Transverse colon (tissue), 4 donors: Measurements from ENCODE around the gene JUND. TPM values are rescaled to one million over a fixed set of nuclear protein-coding genes. Genes with fewer than 3 reads are reported as not detected.
A peak's percentile ranks its signal among the peaks of the same experiment; 100 is the strongest.

Experiments
- DNase-seq: peaks from one replicate; pipeline ENCODE4 v3.0.0-alpha.2; 2019
- H3K27ac ChIP-seq, 4 donors: fragments of 200-600 bp; sonication (generic); 2 replicates each; pipeline ENCODE4 v1.5.1; 2016 to 2018; ENCODE audit warnings: inconsistent platforms in 4 of 4
- H3K27me3 ChIP-seq: fragments of 200-600 bp; sonication (generic); 2 replicates; pipeline ENCODE4 v1.5.1; 2017; ENCODE audit warnings: inconsistent platforms
- H3K36me3 ChIP-seq, 4 donors: fragments of 200-600 bp; sonication (generic); 2 replicates each; pipeline ENCODE4 v1.5.1; 2017 to 2019; ENCODE audit warnings: inconsistent platforms in 4 of 4
- H3K4me1 ChIP-seq, 4 donors: fragments of 200-600 bp; sonication (generic); 2 replicates each; pipeline ENCODE4 v1.5.1; 2017 to 2020; ENCODE audit warnings: inconsistent platforms in 4 of 4
- H3K4me3 ChIP-seq, 4 donors: fragments of 200-600 bp; sonication (generic); 1 replicate in 1 of 4; 2 replicates in 3 of 4; pipeline versions ENCODE4 v1.5.1 to v1.6.1; 2017 to 2019; ENCODE audit warnings: inconsistent platforms in 4 of 4
- H3K9me3 ChIP-seq, 2 donors: fragments of 200-600 bp; sonication (generic); 2 replicates each; pipeline ENCODE4 v1.5.1; 2017 to 2019; ENCODE audit warnings: inconsistent platforms in 2 of 2
- EP300 ChIP-seq: sonication (generic); formaldehyde crosslinking; IDR thresholded peaks from one replicate; pipeline ENCODE4 v1.6.1; 2017; ENCODE audit warnings: antibody characterized with exemption, low read depth
- POLR2A ChIP-seq: fragments of 450-650 bp; IDR thresholded peaks from one replicate; pipeline ENCODE4 v1.6.1; 2016; ENCODE audit warnings: antibody characterized with exemption, mild to moderate bottlenecking, moderate library complexity
- POLR2AphosphoS5 ChIP-seq, 3 donors: sonication (generic); formaldehyde crosslinking; IDR thresholded peaks; one replicate each; pipeline ENCODE4 v1.6.1; 2016; ENCODE audit warnings: antibody characterized with exemption in 3 of 3
- WGBS, 2 donors: methylation state at CpG; one replicate each; pipeline ENCODE4 v1.1.5; 2018; ENCODE audit warnings: low coverage in 1 of 2; 5-methylcytosine and 5-hydroxymethylcytosine counted together
- in situ Hi-C, 4 donors: fragments of 200-750 bp; cut with MboI; loops; one replicate each; pipeline versions ENCODE4 v1.15.0 to v1.15.1; 2017; ENCODE audit warnings: low sequenced_read_pairs in 3 of 4, low pct_ligation_motif_present in 1 of 4, low pct_unique_long_range_greater_than_20kb in 1 of 4
- intact Hi-C: fragments of 100-400 bp; cut with DNase I; formaldehyde crosslinking; loops from one replicate; pipeline ENCODE4 v1.15.1; 2023; ENCODE audit warnings: low total_unique reads
- total RNA-seq, 4 donors: library from RNA; depleted of rRNA; stranded (reverse); fragments of >200 nt; gene quantifications; one replicate each; pipeline ENCODE4 v1.1.0, GENCODE V29; 2016
- TF ChIP-seq, protein P1 (sequence below), 5 experiments: fragments of 200-600 bp in 3 of 5; fragments of 450-650 bp in 2 of 5; sonication (generic) in 3 of 5; IDR thresholded peaks; 1 replicate in 2 of 5; 2 replicates in 3 of 5; pipeline ENCODE4 v1.5.1; 2016 to 2017; ENCODE audit warnings: antibody characterized with exemption in 5 of 5, inconsistent platforms in 3 of 5, mild to moderate bottlenecking in 2 of 5, moderate library complexity in 1 of 5

Gene JUND
- total RNA-seq, 4 donors from 2014 or later, result 714 to 2,423 (median 1,288) TPM

GRCh38 chr19:18293642-18294466 lies 12.4 kb upstream of the JUND start:
- intact Hi-C loops, result no loop called here
- peak overlapping the region in 1 of 4 donors; percentile 79 for H3K4me3 ChIP-seq
- DNase-seq, result no peak
- peaks cover 10 to 39% (median 30%) of the 10 kb centered on the region in 4 donors for H3K4me1 ChIP-seq
- in situ Hi-C loops, result no loop called here
- no peaks in the 10 kb centered on the region for H3K9me3 ChIP-seq
- 75% methylated on average over 18 of the region's 18 CpGs; no CpG with 5 or more reads in 1 of the 2 donors for WGBS, 2 donors
- TF ChIP-seq POLR2AphosphoS5 (IDR thresholded peaks at IDR 0.05), result no peak
- no peak for TF ChIP-seq EP300
- TF ChIP-seq, protein P1, sequence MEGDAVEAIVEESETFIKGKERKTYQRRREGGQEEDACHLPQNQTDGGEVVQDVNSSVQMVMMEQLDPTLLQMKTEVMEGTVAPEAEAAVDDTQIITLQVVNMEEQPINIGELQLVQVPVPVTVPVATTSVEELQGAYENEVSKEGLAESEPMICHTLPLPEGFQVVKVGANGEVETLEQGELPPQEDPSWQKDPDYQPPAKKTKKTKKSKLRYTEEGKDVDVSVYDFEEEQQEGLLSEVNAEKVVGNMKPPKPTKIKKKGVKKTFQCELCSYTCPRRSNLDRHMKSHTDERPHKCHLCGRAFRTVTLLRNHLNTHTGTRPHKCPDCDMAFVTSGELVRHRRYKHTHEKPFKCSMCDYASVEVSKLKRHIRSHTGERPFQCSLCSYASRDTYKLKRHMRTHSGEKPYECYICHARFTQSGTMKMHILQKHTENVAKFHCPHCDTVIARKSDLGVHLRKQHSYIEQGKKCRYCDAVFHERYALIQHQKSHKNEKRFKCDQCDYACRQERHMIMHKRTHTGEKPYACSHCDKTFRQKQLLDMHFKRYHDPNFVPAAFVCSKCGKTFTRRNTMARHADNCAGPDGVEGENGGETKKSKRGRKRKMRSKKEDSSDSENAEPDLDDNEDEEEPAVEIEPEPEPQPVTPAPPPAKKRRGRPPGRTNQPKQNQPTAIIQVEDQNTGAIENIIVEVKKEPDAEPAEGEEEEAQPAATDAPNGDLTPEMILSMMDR (IDR thresholded peaks at IDR 0.05), result no peak
- TF ChIP-seq POLR2A, result no peak
- H3K27ac ChIP-seq, result peak overlapping the region; percentile 95 to 99 (median 96)
- no peaks in the 10 kb centered on the region for H3K36me3 ChIP-seq
- H3K27me3 ChIP-seq, result no peaks in the 10 kb centered on the region

GRCh38 chr19:18292810-18293641 lies 11.6 kb upstream of the JUND start:
- WGBS, 2 donors, result 11 to 15% methylated on average over 15 to 29 of the region's 31 CpGs
- Histone ChIP-seq H3K4me1 (peaks cover 10 to 39% (median 30%) of the 10 kb centered on the region in 4 donors), H3K27ac (peak overlapping the region; percentile 95 to 99 (median 96)), H3K36me3 (no peaks in the 10 kb centered on the region), H3K27me3 (no peaks in the 10 kb centered on the region), H3K4me3 (peak overlapping the region; percentile 40 to 79 (median 54)), H3K9me3 (no peaks in the 10 kb centered on the region)
- DNase-seq, result peak; percentile 79
- in situ Hi-C loops, result no loop called here
- peak in 1 of 3 donors; percentile 65 for TF ChIP-seq POLR2AphosphoS5 (IDR thresholded peaks at IDR 0.05)
- TF ChIP-seq POLR2A, result no peak
- intact Hi-C loops, result no loop called here

DNA sequence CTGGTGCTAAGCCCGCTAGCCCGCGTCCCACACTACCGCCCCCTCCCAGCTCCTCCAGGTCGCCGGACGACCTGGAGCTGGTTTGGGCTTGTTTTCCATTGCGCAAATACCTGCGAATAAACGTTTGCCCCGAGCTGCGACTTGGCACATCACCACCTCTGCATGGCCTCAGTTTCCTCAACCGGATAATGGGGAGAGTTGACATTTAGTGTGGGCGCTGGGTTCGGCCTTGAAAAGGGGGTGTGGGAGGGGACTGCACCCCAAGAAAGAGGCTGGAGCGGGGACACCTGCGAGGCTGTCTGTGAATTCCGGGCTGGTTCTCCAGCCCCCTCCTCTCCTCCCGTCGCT lies 11.0 kb upstream of the JUND start:
- Histone ChIP-seq H3K27me3 (no peaks in the 10 kb centered on the region), H3K9me3 (no peaks in the 10 kb centered on the region), H3K4me1 (peaks cover 10 to 39% (median 30%) of the 10 kb centered on the region in 4 donors), H3K4me3 (peak overlapping the region; percentile 40 to 79 (median 54)), H3K36me3 (no peaks in the 10 kb centered on the region), H3K27ac (peak overlapping the region; percentile 95 to 99 (median 96))
- TF ChIP-seq, protein P1 (IDR thresholded peaks at IDR 0.05), result no peak
- WGBS, 2 donors, result 0% methylated on average over 13 of the region's 20 CpGs; no CpG with 5 or more reads in 1 of the 2 donors
- intact Hi-C loops, result no loop called here
- in situ Hi-C loops, result no loop called here
- DNase-seq, result no peak

DNA sequence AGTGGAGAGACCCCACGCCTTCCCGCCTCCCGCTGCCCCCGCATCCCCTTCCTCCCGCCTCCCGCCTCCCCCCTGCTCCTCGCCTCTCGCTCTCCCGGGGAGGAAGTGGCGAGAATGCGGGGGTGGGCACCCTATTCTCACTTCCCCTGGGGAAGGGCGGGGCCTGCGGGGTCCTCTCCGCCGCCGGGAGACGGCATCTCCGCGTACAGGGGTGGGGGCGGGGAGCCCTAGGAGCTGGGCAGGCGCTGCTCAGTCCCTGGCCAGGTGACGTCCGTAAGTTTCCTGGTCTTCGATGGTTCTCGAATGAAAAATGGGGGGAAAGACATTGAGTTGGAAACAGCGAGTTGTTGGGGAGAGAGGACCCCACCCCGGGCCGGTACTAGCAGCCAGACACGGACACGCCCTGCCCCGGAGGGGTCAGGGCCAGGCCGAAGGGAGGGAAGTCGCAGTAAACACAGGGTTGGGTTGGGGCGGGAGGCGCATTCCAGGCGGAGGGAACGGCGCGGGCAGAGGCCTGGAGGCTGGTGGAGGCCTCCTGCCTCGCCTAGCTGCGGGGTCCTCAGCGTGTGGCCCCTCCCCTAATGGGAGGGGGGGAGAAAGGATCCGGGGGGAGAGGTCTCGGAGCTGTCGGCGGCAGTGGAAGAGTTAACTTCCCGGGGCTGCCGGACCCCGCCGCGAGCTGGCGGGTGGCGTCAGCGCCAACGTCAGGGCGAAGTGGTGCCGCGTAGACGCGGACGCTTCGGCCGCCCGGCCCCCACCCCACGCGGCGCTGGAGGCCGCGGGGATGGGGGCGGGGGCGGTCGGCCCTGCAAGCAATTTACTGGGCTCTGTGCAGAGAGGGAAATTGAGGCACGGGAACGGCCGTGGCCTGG lies 10.4 kb upstream of the JUND start:
- peak overlapping the region; percentile 95 to 99 (median 96) for H3K27ac ChIP-seq
- intact Hi-C loops (no loop called here), in situ Hi-C loops (no loop called here)
- H3K27me3 ChIP-seq, result no peaks in the 10 kb centered on the region
- H3K9me3 ChIP-seq, result no peaks in the 10 kb centered on the region
- no peaks in the 10 kb centered on the region for H3K36me3 ChIP-seq
- peak overlapping the region; percentile 40 to 79 (median 54) for H3K4me3 ChIP-seq
- DNase-seq, result peak; percentile 90
- WGBS, 2 donors, result 0% methylated on average over 2 to 52 of the region's 75 CpGs
- TF ChIP-seq POLR2A, result peak; percentile 88
- peak; percentile 78 to 86 (median 85) for TF ChIP-seq POLR2AphosphoS5 (IDR thresholded peaks at IDR 0.05)
- TF ChIP-seq, protein P1 (IDR thresholded peaks at IDR 0.05), result no peak
- TF ChIP-seq EP300, result peak; percentile 19
- H3K4me1 ChIP-seq, result peaks cover 10 to 39% (median 30%) of the 10 kb centered on the region in 4 donors
